WTC11 (cell line): ENCODE data around the gene MYLK4. TPM values are rescaled to one million over a fixed set of nuclear protein-coding genes. Genes with fewer than 3 reads are reported as not detected.

Experiments
- ATF6 ChIP-seq: sonication (generic); formaldehyde crosslinking; IDR thresholded peaks from 2 replicates; pipeline ENCODE4 v1.8.1; 2023; ENCODE audit warnings: mild to moderate bottlenecking, missing genetic modification reagents
- CBFB ChIP-seq: sonication (generic); formaldehyde crosslinking; IDR thresholded peaks from 2 replicates; pipeline ENCODE4 v1.8.1; 2022; ENCODE audit warnings: mild to moderate bottlenecking, low read depth, missing genetic modification reagents
- ELF4 ChIP-seq: sonication (generic); formaldehyde crosslinking; IDR thresholded peaks from 2 replicates; pipeline ENCODE4 v1.8.1; 2022; ENCODE audit warnings: low read depth, mild to moderate bottlenecking, moderate library complexity, missing genetic modification reagents
- FOXP4 ChIP-seq: sonication (generic); formaldehyde crosslinking; IDR thresholded peaks from 2 replicates; pipeline ENCODE4 v1.8.0; 2022; ENCODE audit warnings: mild to moderate bottlenecking, missing genetic modification reagents
- GRHL2 ChIP-seq: fragments of 250-450 bp; sonication (Bioruptor Pico); IDR thresholded peaks from 2 replicates; pipeline ENCODE4 v1.8.0; 2022; ENCODE audit warnings: mild to moderate bottlenecking, moderate library complexity; ENCODE audit not compliant: insufficient replicate concordance, severe bottlenecking
- GTF2I ChIP-seq: fragments of 250-450 bp; sonication (Bioruptor Pico); conservative IDR thresholded peaks from 2 replicates; pipeline ENCODE4 v1.4.0; 2021; ENCODE audit warnings: mild to moderate bottlenecking
- HMGA2 ChIP-seq: fragments of 250-450 bp; sonication (Bioruptor Pico); IDR thresholded peaks from 2 replicates; pipeline ENCODE4 v1.4.0; 2021; ENCODE audit warnings: mild to moderate bottlenecking, moderate library complexity
- IRF2 ChIP-seq: sonication (generic); formaldehyde crosslinking; IDR thresholded peaks from 2 replicates; pipeline ENCODE4 v1.8.0; 2022; ENCODE audit warnings: low read depth, missing genetic modification reagents, borderline replicate concordance
- JAZF1 ChIP-seq: fragments of 250-450 bp; sonication (Bioruptor Pico); IDR thresholded peaks from 2 replicates; pipeline ENCODE4 v1.9.0; 2021; ENCODE audit warnings: moderate library complexity, mild to moderate bottlenecking, inconsistent platforms
- NFYB ChIP-seq: sonication (generic); formaldehyde crosslinking; conservative IDR thresholded peaks from 2 replicates; pipeline ENCODE4 v1.8.0; 2022; ENCODE audit warnings: low read depth, missing genetic modification reagents
- NR1H2 ChIP-seq: sonication (generic); formaldehyde crosslinking; IDR thresholded peaks from 2 replicates; pipeline ENCODE4 v1.9.0; 2021; ENCODE audit warnings: mild to moderate bottlenecking, moderate library complexity, missing genetic modification reagents
- OVOL2 ChIP-seq: fragments of 250-450 bp; sonication (Bioruptor Pico); IDR thresholded peaks from 2 replicates; pipeline ENCODE4 v1.9.0; 2021; ENCODE audit warnings: mild to moderate bottlenecking, borderline replicate concordance
- RELA ChIP-seq: sonication (generic); formaldehyde crosslinking; IDR thresholded peaks from 2 replicates; pipeline ENCODE4 v1.8.1; 2022; ENCODE audit warnings: missing genetic modification reagents, mild to moderate bottlenecking, borderline replicate concordance
- SMAD4 ChIP-seq: sonication (generic); formaldehyde crosslinking; IDR thresholded peaks from 2 replicates; pipeline ENCODE4 v1.8.0; 2022; ENCODE audit warnings: mild to moderate bottlenecking, missing genetic modification reagents
- TEAD1 ChIP-seq: sonication (generic); formaldehyde crosslinking; IDR thresholded peaks from 2 replicates; pipeline ENCODE4 v1.8.0; 2022; ENCODE audit warnings: mild to moderate bottlenecking, missing genetic modification reagents
- TP53 ChIP-seq: sonication (generic); formaldehyde crosslinking; IDR thresholded peaks from 2 replicates; pipeline ENCODE4 v1.8.1; 2023; ENCODE audit warnings: mild to moderate bottlenecking, missing genetic modification reagents
- USF2 ChIP-seq: sonication (generic); formaldehyde crosslinking; IDR thresholded peaks from 2 replicates; pipeline ENCODE4 v1.8.1; 2023; ENCODE audit warnings: mild to moderate bottlenecking, missing genetic modification reagents, moderate library complexity
- ZBTB21 ChIP-seq: sonication (generic); formaldehyde crosslinking; IDR thresholded peaks from 2 replicates; pipeline ENCODE4 v1.8.1; 2023; ENCODE audit warnings: mild to moderate bottlenecking, missing genetic modification reagents, borderline replicate concordance
- ZNF138 ChIP-seq: sonication (generic); formaldehyde crosslinking; conservative IDR thresholded peaks from 2 replicates; pipeline ENCODE4 v1.8.1; 2022; ENCODE audit warnings: mild to moderate bottlenecking, moderate library complexity, missing genetic modification reagents
- ZNF232 ChIP-seq: sonication (generic); formaldehyde crosslinking; IDR thresholded peaks from 2 replicates; pipeline ENCODE4 v1.8.0; 2022; ENCODE audit warnings: mild to moderate bottlenecking, missing genetic modification reagents
- ZNF317 ChIP-seq: sonication (generic); formaldehyde crosslinking; IDR thresholded peaks from 2 replicates; pipeline ENCODE4 v1.8.1; 2023; ENCODE audit warnings: low read depth, mild to moderate bottlenecking, moderate library complexity, missing genetic modification reagents, borderline replicate concordance
- ZNF396 ChIP-seq: fragments of 250-450 bp; sonication (Bioruptor Pico); IDR thresholded peaks from 2 replicates; pipeline ENCODE4 v1.8.0; 2021; ENCODE audit warnings: mild to moderate bottlenecking, moderate library complexity, borderline replicate concordance
- ZNF671 ChIP-seq: fragments of 250-450 bp; sonication (Bioruptor Pico); IDR thresholded peaks from 2 replicates; pipeline ENCODE4 v1.8.0; 2021; ENCODE audit warnings: mild to moderate bottlenecking
- ZSCAN18 ChIP-seq: fragments of 250-450 bp; sonication (Bioruptor Pico); IDR thresholded peaks from 2 replicates; pipeline ENCODE4 v2.1.2; 2022; ENCODE audit warnings: mild to moderate bottlenecking, moderate library complexity
- total RNA-seq: library from RNA; stranded (reverse); gene quantifications from 3 replicates; pipeline ENCODE4 v1.2.3, GENCODE V29; 2021
- TF ChIP-seq, protein P1 (sequence below): sonication (generic); formaldehyde crosslinking; IDR thresholded peaks from 2 replicates; pipeline ENCODE4 v1.8.0; 2023; ENCODE audit warnings: missing genetic modification reagents, mild to moderate bottlenecking, borderline replicate concordance
- TF ChIP-seq, protein P2 (sequence below): fragments of 250-450 bp; sonication (Bioruptor Pico); IDR thresholded peaks from 2 replicates; pipeline ENCODE4 v1.9.0; 2021; ENCODE audit warnings: mild to moderate bottlenecking

The MYLK4 gene
- total RNA-seq, 1 experiment from 2014 or later: 0.13 TPM

GRCh38 chr6:2634139-2634964 lies 116.4 kb downstream of the MYLK4 start (continued):
- TF ChIP-seq ZSCAN18 (CRISPR knock-in tag) (no peak), OVOL2 (no peak), ATF6 (no peak), TP53 (CRISPR knock-in tag) (peak; percentile 85), CBFB (CRISPR knock-in tag) (no peak), NR1H2 (CRISPR knock-in tag) (no peak), GRHL2 (CRISPR knock-in tag) (no peak), ZNF671 (CRISPR knock-in tag) (no peak), SMAD4 (CRISPR knock-in tag) (no peak), ELF4 (CRISPR knock-in tag) (no peak), ZNF138 (CRISPR knock-in tag) (no peak), NFYB (no peak), USF2 (no peak), ZNF232 (CRISPR knock-in tag) (no peak), JAZF1 (CRISPR knock-in tag) (no peak), IRF2 (no peak), ZBTB21 (CRISPR knock-in tag) (no peak), TEAD1 (CRISPR knock-in tag) (peak; percentile 49; the same call in 1 of the 2 replicates), ZNF396 (CRISPR knock-in tag) (no peak), ZNF317 (CRISPR knock-in tag) (no peak), GTF2I (CRISPR knock-in tag) (no peak), HMGA2 (CRISPR knock-in tag) (no peak), RELA (CRISPR knock-in tag) (0 out of 2 replicates have a peak, but pooled peaks have one; percentile 67), FOXP4 (CRISPR knock-in tag) (peak; percentile 39; the same call in 1 of the 2 replicates)
- TF ChIP-seq, protein P1, sequence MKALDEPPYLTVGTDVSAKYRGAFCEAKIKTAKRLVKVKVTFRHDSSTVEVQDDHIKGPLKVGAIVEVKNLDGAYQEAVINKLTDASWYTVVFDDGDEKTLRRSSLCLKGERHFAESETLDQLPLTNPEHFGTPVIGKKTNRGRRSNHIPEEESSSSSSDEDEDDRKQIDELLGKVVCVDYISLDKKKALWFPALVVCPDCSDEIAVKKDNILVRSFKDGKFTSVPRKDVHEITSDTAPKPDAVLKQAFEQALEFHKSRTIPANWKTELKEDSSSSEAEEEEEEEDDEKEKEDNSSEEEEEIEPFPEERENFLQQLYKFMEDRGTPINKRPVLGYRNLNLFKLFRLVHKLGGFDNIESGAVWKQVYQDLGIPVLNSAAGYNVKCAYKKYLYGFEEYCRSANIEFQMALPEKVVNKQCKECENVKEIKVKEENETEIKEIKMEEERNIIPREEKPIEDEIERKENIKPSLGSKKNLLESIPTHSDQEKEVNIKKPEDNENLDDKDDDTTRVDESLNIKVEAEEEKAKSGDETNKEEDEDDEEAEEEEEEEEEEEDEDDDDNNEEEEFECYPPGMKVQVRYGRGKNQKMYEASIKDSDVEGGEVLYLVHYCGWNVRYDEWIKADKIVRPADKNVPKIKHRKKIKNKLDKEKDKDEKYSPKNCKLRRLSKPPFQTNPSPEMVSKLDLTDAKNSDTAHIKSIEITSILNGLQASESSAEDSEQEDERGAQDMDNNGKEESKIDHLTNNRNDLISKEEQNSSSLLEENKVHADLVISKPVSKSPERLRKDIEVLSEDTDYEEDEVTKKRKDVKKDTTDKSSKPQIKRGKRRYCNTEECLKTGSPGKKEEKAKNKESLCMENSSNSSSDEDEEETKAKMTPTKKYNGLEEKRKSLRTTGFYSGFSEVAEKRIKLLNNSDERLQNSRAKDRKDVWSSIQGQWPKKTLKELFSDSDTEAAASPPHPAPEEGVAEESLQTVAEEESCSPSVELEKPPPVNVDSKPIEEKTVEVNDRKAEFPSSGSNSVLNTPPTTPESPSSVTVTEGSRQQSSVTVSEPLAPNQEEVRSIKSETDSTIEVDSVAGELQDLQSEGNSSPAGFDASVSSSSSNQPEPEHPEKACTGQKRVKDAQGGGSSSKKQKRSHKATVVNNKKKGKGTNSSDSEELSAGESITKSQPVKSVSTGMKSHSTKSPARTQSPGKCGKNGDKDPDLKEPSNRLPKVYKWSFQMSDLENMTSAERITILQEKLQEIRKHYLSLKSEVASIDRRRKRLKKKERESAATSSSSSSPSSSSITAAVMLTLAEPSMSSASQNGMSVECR: 0 out of 2 replicates have a peak, but pooled peaks have one; percentile 25
- TF ChIP-seq, protein P2, sequence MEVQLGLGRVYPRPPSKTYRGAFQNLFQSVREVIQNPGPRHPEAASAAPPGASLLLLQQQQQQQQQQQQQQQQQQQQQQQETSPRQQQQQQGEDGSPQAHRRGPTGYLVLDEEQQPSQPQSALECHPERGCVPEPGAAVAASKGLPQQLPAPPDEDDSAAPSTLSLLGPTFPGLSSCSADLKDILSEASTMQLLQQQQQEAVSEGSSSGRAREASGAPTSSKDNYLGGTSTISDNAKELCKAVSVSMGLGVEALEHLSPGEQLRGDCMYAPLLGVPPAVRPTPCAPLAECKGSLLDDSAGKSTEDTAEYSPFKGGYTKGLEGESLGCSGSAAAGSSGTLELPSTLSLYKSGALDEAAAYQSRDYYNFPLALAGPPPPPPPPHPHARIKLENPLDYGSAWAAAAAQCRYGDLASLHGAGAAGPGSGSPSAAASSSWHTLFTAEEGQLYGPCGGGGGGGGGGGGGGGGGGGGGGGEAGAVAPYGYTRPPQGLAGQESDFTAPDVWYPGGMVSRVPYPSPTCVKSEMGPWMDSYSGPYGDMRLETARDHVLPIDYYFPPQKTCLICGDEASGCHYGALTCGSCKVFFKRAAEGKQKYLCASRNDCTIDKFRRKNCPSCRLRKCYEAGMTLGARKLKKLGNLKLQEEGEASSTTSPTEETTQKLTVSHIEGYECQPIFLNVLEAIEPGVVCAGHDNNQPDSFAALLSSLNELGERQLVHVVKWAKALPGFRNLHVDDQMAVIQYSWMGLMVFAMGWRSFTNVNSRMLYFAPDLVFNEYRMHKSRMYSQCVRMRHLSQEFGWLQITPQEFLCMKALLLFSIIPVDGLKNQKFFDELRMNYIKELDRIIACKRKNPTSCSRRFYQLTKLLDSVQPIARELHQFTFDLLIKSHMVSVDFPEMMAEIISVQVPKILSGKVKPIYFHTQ (CRISPR knock-in tag): no peak
